Measurements from ENCODE around the gene PRRG3.

PRRG3 gene

DNA sequence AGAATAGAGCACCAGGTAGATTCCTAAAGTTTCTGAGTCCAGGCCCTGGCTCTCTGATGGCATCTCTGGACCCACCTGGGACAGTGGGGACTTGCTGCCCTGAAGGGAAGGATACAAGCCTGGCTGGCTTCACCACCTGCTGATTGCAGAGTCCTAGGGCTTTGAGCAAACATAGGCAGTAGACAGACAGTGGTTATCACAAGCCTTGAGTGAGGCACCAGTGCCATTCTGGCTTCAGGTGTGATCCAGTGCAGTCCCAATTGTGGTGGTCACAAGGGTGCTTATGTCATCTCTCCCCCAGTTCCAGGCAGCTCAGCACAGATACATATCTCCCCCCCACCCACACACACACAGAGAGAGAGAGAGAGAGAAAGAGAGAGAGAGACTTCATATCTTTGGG lies 6.6 kb upstream of the PRRG3 start:
- no peak overlapping the region for H3K4me3 ChIP-seq (ENCODE audit: low read length)
- DNase-seq (ENCODE audit: low read depth) = no peak
- TF ChIP-seq, protein P1, sequence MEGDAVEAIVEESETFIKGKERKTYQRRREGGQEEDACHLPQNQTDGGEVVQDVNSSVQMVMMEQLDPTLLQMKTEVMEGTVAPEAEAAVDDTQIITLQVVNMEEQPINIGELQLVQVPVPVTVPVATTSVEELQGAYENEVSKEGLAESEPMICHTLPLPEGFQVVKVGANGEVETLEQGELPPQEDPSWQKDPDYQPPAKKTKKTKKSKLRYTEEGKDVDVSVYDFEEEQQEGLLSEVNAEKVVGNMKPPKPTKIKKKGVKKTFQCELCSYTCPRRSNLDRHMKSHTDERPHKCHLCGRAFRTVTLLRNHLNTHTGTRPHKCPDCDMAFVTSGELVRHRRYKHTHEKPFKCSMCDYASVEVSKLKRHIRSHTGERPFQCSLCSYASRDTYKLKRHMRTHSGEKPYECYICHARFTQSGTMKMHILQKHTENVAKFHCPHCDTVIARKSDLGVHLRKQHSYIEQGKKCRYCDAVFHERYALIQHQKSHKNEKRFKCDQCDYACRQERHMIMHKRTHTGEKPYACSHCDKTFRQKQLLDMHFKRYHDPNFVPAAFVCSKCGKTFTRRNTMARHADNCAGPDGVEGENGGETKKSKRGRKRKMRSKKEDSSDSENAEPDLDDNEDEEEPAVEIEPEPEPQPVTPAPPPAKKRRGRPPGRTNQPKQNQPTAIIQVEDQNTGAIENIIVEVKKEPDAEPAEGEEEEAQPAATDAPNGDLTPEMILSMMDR (conservative IDR thresholded peaks at IDR 0.05; ENCODE audit: low read length) = no peak

DNA sequence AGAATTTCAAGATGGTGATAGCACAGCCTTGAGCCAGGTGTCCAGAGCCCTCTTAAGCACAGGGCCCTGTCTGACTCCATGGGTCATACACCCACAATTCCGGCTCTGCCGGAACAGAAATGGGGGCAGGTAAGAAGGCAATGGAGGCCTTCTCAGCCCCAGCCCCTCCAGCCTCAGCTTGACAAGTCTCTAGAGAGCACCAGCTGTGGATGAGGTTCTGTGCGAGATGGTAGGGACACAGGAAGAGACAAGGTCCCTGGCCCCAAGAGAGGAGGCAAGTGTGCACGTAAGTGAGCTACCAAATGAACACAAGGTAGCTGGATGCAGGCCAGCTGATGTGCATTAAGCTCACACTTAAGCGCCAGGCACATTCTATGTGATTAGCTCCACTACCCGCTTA lies 2.4 kb upstream of the PRRG3 start:
- no peak overlapping the region for H3K4me3 ChIP-seq (ENCODE audit: low read length)
- TF ChIP-seq, protein P1 (conservative IDR thresholded peaks at IDR 0.05; ENCODE audit: low read length) = no peak

GRCh38 chrX:151694121-151694520 lies 1.1 kb upstream of the PRRG3 start:
- no peak for DNase-seq (ENCODE audit: low read depth)
- TF ChIP-seq, protein P1 (conservative IDR thresholded peaks at IDR 0.05; ENCODE audit: low read length) = no peak
- no peak overlapping the region for H3K4me3 ChIP-seq (ENCODE audit: low read length)

More for the DNA sequence above, 2.4 kb upstream of the PRRG3 start:
- DNase-seq (ENCODE audit: low read depth) = no peak

DNA sequence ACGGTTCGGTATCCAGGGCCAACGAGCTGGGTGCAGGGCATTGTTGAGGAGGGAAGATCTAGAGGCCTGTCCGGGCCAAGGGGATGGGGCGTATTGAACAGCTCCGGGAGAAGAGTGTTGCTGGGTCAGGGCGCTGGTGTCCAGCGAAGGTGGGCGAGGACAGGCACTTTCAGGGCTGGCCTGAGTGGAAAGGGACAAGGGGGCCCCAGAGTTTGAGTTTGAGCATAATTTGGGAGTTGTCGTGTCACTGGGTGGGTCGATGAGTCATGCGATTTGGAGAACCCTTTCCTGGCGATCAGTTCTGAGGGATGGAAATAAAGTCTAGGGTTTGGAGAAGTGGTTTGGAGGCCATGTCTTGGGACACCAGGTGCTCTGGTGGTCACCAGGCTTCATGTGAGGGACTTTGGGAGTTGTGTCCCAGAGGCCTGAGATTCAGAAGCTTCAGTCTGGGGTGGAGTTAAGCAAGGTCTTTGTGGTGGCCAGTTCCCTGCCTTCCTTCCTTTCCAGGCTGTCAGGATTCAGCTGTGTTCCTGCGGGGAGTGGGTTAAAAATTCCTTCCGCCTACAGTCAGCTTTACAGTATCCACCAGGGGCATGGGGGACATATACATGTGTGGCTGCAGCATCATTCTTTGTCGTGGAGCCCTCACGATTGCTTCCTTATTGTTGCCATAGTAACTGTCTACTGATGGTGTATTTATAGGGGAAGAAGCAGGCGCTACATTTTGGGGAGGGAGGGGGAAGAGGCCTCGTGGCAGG lies 504 bp downstream of the PRRG3 start:
- DNase-seq (ENCODE audit: low read depth) = no peak
- H3K4me3 ChIP-seq (ENCODE audit: low read length) = no peak overlapping the region
- TF ChIP-seq, protein P1 (conservative IDR thresholded peaks at IDR 0.05; ENCODE audit: low read length) = no peak

GRCh38 chrX:151697082-151697481 lies 1.8 kb downstream of the PRRG3 start:
- peak; percentile 56 for DNase-seq (ENCODE audit: low read depth)

GRCh38 chrX:151697522-151697921 lies 2.3 kb downstream of the PRRG3 start:
- peak; percentile 94 for DNase-seq (ENCODE audit: low read depth)
- TF ChIP-seq, protein P1 (conservative IDR thresholded peaks at IDR 0.05; ENCODE audit: low read length) = no peak
- H3K4me3 ChIP-seq (ENCODE audit: low read length) = peak overlapping the region; percentile 32

More at GRCh38 chrX:151697082-151697481, 1.8 kb downstream of the PRRG3 start:
- H3K4me3 ChIP-seq (ENCODE audit: low read length) = peak overlapping the region; percentile 32

DNA sequence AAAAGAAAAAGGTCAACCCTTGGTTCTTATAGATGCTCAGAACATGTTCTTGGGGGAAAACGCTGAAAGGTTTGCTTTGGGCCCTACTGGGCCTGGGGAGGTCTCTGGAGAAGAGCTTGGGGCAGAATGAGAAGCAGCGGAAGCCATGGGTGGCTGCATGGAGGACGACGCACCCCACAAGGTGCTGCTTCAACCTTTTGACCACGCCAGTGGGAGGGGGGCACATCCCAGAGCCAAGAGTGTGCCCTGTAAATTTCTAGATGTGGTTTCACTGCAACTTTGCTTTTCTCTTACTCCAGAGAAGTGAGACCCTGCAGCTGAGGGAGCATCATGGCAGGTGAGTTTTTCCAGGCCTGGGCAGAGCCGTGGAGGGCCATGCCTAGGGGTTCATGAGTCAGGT lies 3.2 kb downstream of the PRRG3 start:
- no peak overlapping the region for H3K4me3 ChIP-seq (ENCODE audit: low read length)
- TF ChIP-seq, protein P1 (conservative IDR thresholded peaks at IDR 0.05; ENCODE audit: low read length) = no peak
- no peak for DNase-seq (ENCODE audit: low read depth)

All from AG10803 (cell line).